HG03060 (cell line): ENCODE results near the gene HMCES.
"Not testable (repeated sequence)": the region's sequence is repeated elsewhere in the genome, so short reads cannot be mapped to it uniquely, and the experiment has no call there.

Source experiments
- ATAC-seq: cut with Tn5 transposase; IDR thresholded peaks from one replicate; pipeline ENCODE4 v1.9.1; 2021; ENCODE audit warnings: low read depth, moderate number of reproducible peaks; ENCODE audit not compliant: unreplicated experiment

HMCES gene

DNA sequence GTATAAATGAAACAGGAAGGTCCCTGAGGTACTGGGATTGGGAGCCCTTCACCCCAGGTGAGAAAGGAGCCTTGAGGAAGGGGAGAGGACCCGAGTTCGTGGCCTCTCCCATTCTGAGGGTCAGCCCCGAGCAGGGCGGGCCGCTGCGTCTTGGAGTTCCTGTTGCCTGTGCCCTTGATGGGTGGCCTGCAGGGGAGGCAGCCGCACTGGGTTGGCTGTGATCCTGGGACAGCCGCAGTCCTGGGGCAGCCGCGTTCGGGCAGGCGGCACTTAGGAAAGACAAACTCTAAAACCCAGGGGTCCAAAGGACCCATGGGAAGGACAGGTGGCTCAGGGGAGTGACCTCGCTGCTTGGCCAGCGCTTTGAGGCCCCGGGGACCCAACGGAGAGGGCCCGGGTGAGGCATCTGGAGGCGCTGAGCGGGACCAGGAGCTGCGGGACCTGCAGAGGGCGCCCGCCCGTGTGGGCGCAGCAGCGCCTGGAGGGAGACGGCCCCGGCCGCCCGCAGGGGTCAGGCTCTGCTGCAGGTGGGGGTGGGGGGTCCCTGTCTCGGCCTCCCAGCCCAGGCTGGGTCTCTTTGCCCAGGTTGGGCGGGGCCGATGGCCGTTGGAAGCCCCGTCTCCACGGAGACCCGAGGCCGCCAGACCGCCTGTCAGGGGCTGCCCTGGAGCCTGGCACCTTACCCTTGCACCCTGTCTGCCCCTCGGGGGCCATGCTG lies 65.1 kb downstream of the HMCES start:
- no peak for ATAC-seq

- ATAC-seq, result no peak
These were observed 66.0 kb downstream of the HMCES start for GRCh38 chr3:129344540-129345220.

DNA sequence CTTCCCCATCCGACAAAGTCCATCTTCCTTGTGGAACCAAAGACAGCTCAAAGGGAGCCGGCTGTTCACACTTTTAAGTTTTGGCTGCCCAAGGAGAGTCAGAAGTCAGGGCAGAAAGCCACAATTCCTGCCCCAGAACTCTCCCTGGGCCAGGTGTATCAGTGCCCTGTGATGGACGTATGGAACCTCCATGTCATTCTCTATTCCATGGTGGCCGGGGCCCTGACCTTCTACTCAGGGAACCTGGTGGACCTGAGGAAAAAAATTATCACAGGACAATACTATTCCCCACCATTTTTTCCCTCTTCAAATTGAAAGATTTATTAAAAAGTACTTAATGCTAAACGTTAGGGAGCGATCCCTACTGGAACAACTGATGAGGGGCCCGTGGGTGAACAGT lies 66.6 kb downstream of the HMCES start:
- no peak for ATAC-seq

DNA sequence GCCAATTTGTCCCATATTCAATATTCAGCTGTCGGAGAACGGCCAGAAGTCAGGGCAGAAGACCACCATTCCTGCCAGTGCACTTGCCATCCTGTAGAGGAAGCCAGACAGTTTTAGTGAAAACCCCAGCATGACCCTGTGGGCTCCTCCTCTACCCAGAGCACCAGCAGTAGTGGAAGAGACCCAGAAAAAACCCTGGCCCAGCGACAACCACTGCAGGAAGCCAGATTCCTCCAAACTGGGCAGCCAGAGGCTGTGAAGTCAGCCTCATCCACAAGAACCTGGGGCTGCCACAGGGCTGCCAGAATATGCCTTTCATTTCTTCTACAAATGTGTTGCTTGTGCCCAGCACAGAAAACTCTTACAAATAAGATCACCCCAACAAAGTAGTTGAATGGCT lies 67.3 kb downstream of the HMCES start:
- ATAC-seq, result no peak

- ATAC-seq, result no peak
These were observed 68.2 kb downstream of the HMCES start for GRCh38 chr3:129346695-129347457.

DNA sequence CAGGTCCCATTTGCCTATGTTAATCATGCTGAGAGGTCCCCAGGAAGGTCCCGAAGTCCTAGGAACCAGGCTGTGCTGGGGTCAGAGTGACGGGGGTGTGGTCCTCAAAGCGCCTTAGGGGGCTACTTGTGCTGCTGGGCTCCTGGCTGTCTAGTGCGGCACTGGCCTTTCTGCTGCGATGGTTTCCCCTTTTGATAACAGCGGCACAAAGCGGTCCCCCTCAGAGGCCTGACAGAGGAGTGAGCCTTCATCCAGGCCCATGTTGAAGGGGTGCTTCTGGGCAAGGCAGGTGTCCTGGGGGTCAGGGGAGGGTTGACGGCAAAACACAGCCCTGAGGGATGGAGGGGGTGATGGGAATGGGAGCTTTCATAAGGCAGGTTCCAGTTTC lies 68.8 kb downstream of the HMCES start:
- no peak for ATAC-seq

DNA sequence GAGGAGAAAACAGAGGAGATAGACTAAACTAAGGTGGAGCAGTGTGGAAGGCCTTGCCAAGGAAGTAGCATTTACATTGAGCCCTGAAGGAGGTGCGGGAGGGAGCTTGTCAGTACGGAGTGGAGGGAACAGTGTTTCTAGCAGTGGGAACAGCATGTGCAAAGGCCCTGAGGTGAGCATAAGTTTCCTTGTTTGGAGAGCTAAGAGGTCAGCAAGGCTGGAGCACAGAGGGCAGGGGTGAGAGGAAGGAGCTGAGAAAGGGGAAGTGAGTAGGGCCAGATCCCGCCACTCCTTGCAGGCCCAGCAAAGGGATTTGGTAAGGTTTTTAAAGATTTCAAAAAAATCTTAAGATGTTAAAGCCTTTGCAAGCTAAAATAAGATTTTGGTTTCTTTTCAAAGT lies 70.1 kb downstream of the HMCES start:
- ATAC-seq, result no peak

GRCh38 chr3:129349169-129349568 lies 70.5 kb downstream of the HMCES start:
- not testable (repeated sequence) for ATAC-seq

DNA sequence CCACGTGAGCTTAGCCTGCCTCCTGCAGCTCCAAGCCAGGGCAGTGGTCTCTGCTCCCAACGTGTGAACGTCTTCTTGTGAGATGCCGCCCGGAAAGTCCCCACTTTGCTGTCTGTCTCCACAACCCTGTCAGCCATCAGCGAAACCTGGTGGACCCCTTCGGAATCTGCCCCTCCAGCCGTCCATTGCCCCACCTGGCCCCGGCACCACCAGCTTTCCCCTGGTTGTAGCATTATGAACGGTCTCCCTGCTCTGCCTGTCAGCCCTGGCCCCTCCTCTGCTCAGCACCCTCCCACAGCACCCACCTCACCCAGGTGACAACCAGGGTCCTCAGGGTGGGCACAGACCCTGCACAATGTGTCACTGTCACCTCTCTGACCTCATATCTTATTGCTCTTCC lies 71.1 kb downstream of the HMCES start:
- no peak for ATAC-seq

- no peak for ATAC-seq
These were observed 73.4 kb downstream of the HMCES start for GRCh38 chr3:129352045-129352444.

- no peak for ATAC-seq
These were observed 74.2 kb downstream of the HMCES start for GRCh38 chr3:129352650-129353588.

DNA sequence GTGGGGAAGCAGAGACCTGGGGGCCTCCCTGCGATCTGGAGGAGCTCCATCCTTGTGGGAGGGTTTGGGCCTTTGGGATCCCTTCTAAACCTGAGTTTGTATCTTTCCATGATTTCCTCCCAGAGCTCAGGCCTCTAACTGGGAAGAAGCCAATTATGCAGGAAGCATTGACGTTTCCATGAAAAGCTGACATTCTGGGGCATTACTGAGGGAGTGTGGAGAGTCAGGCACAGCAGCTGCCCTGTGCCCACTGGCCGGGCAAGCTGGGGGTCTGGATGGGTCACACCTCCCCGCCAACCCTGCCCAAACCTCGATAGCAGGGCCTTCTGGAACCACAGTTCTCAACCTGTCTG lies 74.9 kb downstream of the HMCES start:
- ATAC-seq, result no peak
